T47D (cell line): ENCODE data around the gene HES5.

Experiments
- DNase-seq, 2 experiments: peaks; one replicate each; pipeline versions ENCODE4 v3.0.0 to v3.0.0-alpha.2; 2011 to 2012; ENCODE audit warnings: low read depth in 1 of 2, low spot score in 1 of 2
- JUND ChIP-seq: IDR thresholded peaks from 2 replicates; pipeline ENCODE4 v1.6.1; 2012; ENCODE audit warnings: low read depth
- in situ Hi-C: cut with HindIII; loops from 2 replicates; pipeline ENCODE4 v1.10.0; 2016; ENCODE audit warnings: low sequenced_read_pairs, low pct_unique_long_range_greater_than_20kb

The HES5 gene

GRCh38 chr1:2519029-2519685, 10.9 kb downstream of the HES5 start:
- in situ Hi-C loops, result no loop called here
- TF ChIP-seq JUND, result no peak
- DNase-seq, result no peak

- TF ChIP-seq JUND, result no peak
- no peak for DNase-seq
- in situ Hi-C loops, result no loop called here
Measured at GRCh38 chr1:2518528-2518927, 11.5 kb downstream of the HES5 start.

- in situ Hi-C loops, result no loop called here
- no peak for DNase-seq
- TF ChIP-seq JUND, result no peak
Measured at GRCh38 chr1:2517966-2518365, 12.1 kb downstream of the HES5 start.

DNA sequence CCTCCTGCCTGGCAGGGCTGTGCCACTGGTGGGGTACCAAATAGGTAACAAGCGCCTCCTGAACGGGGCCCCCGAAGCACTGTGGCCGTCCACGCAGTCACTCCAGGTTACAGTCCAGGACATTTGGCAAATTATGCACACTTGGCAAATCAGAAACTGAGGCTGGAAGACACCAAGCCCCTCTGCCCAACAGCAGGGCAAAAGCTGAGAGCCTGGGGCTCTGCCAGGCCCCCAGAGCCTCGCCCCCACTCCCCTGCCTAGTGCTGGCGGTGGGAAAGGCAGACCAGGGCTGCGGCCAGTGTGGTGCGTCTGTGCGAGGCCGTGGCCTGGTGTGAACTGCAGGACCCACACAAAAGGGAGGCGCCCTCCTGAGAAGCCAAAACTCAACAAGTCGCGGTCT, 13.1 kb downstream of the HES5 start:
- TF ChIP-seq JUND, result no peak
- in situ Hi-C loops, result no loop called here
- no peak for DNase-seq

GRCh38 chr1:2516124-2516523, 13.9 kb downstream of the HES5 start:
- no peak for DNase-seq
- in situ Hi-C loops, result no loop called here
- TF ChIP-seq JUND, result no peak

- in situ Hi-C loops, result no loop called here
- TF ChIP-seq JUND, result no peak
- DNase-seq, result no peak
Measured at GRCh38 chr1:2515763-2516080, 14.3 kb downstream of the HES5 start.

DNA sequence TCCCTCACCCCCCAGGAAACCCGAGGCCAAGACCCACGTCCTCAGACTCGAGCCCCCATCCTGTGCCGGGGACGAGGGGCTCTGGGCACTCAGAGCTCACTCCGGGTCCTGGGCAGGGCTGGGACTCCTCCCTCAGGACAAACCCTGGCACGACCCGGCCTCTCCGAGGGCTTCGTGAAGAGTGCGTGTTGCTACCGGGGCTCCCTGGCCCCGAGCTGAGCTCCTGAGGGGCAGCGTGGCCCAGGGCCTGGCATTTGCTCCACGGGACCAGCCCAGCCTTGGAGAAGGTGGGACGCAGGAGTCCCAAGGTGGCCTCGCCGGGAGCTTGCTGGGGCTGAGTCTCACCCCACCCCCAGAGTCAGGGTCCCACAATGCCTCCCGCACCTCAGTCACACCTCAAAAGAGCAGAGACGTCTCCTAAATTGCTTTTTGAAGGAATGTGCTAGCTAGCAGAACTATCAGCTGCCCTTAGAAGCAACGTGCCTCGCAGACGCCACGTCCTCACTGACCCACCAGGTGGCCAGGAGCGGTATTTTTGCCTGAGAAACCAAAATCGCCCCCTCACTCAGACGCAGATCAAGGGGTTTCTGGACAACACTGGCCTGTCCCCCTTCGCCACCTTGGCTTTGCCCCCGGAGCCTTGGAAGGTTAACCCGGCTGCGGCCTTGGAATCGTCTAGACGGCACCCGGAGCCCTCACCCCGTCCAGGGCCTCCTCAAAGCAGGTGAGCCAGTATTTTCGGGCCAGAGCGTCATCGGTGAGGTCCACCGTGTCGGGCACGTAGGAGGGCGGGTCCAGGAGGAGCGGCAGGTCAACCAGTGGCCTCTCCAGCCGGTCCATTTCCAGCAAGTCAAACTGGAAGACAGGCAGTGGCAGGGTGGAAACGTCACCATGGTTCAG, 14.9 kb downstream of the HES5 start:
- no peak for TF ChIP-seq JUND
- in situ Hi-C loops, result no loop called here
- no peak for DNase-seq

DNA sequence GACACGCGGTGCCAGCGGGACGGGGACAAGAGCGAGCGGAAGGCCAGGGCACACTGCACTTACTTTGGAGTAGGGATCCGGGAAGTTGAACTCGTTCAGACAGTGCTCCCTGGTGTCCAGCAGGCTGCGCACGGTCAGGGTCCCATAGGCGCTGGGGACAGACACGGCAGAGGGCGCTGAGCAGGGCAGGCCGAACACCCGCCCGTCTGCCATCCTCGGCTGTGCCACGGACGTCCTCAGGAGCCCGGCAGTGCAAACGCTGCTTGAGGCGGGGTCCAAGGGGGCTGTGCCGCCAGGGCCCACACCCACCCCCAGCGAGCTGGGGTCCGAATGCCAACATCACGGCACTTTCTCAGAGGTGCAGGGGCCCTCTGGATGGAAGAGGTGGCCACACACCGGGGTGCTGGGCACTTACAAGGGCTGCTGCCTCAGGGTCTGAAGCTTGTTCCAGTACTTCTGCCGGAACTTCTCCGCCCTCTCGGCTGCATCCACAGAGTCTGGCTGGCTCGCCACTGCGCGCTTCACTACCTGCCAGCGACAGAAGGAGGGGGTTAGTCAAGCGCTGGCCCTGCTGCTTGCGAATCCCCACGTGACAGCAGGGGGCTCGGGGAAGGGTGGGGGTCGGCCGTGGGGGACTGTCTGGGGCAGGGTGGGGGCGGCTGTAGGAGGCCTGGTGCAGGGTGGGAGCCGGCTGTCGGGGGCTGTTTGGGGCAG, 16.0 kb downstream of the HES5 start:
- DNase-seq, result no peak
- in situ Hi-C loops, result no loop called here
- no peak for TF ChIP-seq JUND

DNA sequence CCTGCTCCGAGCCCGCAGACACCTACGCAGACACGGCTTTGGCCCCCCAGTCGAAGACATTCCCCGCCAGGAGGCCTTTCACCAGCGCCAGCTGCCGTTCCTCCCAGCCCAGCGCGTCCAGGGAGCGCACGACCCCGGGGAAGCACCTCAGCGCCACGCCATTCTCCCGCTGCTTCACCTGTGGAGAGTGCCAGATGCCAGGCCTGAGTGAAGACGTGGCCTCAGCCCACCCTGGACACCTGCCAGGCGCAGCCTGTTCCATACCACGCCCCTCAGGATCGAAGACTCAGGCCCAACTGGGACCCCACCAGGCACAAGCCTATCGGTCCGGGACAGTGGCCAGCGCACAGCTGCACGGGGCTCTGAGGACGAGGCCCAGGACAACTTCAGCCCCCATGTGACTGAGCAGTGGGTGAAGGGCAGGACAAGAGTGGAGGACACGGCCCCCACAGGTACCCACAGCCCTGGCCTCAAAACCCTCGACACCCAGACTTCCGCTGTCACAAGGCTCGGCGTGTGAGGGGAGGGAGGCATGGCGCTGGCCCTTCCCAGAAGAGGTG, 17.1 kb downstream of the HES5 start:
- DNase-seq, result no peak
- in situ Hi-C loops, result no loop called here
- no peak for TF ChIP-seq JUND

DNA sequence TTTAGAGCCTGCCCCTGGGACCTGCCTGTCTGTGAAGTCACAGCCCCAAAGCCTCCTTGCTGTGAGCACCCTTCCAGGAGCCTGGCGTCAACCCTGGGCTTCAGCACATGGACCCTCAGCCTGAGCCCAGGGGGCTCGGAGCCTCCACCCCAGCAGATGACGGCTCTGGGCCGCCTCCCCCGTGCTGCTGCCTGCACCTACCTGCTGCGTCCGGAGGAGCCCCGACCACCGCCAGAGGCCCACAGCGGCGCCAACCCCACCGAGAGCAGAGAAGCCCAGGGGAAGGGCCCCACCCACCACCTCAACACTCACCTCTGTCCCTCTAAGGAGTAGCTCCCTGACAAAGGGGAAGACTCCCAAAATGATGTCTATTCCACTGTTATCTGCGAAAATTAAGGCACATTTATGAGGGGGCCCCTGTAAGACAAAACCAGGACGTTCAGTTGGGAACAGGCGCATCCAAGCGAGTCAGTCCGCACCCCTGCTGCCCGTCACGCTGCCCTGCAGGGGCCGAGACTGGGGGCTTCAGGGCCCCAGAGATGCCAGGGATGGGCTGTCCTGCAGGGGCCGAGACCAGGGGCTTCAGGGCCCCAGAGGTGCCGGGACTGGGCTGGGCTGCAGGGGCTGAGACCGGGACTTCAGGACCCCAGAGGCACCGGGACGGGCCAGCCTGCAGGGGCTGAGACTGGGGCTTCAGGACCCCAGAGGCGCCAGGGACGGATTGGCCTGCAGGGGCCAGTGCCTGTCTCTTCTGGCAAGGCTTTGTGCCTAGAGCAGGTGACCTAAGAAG, 19.5 kb downstream of the HES5 start:
- in situ Hi-C loops, result no loop called here
- no peak for TF ChIP-seq JUND
- DNase-seq, result no peak

DNA sequence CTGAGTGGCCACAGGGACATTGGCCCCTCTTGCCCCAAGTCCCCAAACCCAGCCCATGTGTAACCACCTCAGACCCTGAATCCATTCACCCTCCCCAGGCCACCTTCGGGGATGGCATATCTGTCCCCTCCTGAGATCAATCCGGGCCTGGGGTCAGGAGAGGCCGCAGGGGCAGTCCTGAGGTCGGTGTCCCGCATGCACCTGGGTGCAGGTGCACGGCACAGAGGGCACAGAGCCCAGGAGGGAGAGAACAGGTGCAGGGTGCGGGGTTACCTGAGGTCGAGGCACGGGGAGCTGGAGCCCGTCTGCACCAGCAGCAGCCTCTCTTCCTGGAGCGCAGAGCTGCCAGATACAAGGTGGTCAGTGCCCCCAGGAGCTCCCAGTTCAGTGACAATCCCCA, 20.5 kb downstream of the HES5 start:
- in situ Hi-C loops, result no loop called here
- TF ChIP-seq JUND, result no peak
- DNase-seq, result no peak

DNA sequence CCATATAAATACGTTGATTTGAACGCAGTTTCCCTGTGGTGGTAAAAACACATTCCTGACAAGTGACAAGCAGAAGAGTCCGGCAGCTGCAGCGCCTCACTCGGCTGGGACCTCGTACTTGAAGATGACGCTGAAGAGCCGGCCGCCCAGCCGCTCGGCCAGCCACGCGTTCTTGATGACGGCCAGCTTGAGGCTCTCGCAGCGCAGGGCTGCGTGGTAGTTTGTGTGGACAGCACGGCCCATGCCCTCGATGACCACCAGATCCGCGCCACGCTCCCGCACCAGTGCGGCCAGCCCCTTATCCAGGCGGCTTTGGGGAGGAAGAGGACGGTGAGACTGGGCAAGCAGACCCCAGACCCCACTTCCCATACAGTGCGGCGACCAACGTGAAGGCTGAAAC, 21.3 kb downstream of the HES5 start:
- no peak for DNase-seq
- TF ChIP-seq JUND, result no peak
- in situ Hi-C loops, result no loop called here
